H1 (cell line): ENCODE data around the gene PTPRO. TPM values are rescaled to one million over a fixed set of nuclear protein-coding genes. Genes with fewer than 3 reads are reported as not detected.

Experiments
- CTCF ChIA-PET: fragments of 300-600 bp; sonication (Branson Sonifier 250); formaldehyde crosslinking; loops from one replicate; lab custom pipeline; 2021; ENCODE audit not compliant: partially characterized antibody; lab: Charles Lee
- POLR2A ChIA-PET: fragments of 300-600 bp; sonication (Branson Sonifier 250); formaldehyde crosslinking; loops from one replicate; lab custom pipeline; 2021; ENCODE audit warnings: inconsistent platforms; ENCODE audit not compliant: partially characterized antibody; lab: Charles Lee
- DNase-seq, 2 experiments: peaks; one replicate each; pipeline versions ENCODE4 v3.0.0 to v3.0.0-alpha.2; 2010 to 2022; ENCODE audit warnings: low spot score in 2 of 2, low read depth in 1 of 2, mixed read lengths in 1 of 2
- FAIRE-seq: peaks from 2 replicates; lab custom pipeline; 2011; peaks lifted over from hg19 to GRCh38; lab: Jason Lieb, UNC
- H2AFZ ChIP-seq: 2 replicates; pipeline ENCODE4 v1.8.1; 2012; ENCODE audit warnings: low read length, inconsistent platforms
- H2AK5ac ChIP-seq: 2 replicates; pipeline ENCODE4 v1.6.1; 2013; ENCODE audit warnings: low read depth, low read length
- H2BK120ac ChIP-seq: replicated peaks from 2 replicates; pipeline ENCODE3; 2013; ENCODE audit warnings: low read depth, low read length, inconsistent platforms
- H2BK12ac ChIP-seq: 2 replicates; pipeline ENCODE4 v1.6.1; 2013; ENCODE audit warnings: low read depth, low read length
- H2BK15ac ChIP-seq: 2 replicates; pipeline ENCODE4 v1.6.1; 2013; ENCODE audit warnings: low read length
- H2BK20ac ChIP-seq: 2 replicates; pipeline ENCODE4 v1.6.1; 2013; ENCODE audit warnings: low read length
- H2BK5ac ChIP-seq: 2 replicates; pipeline ENCODE4 v1.6.1; 2013; ENCODE audit warnings: low read depth, low read length
- H3K14ac ChIP-seq: 2 replicates; pipeline ENCODE4 v1.6.1; 2013; ENCODE audit warnings: inconsistent platforms; ENCODE audit not compliant: insufficient read length
- H3K18ac ChIP-seq: 2 replicates; pipeline ENCODE4 v1.6.1; 2013; ENCODE audit warnings: low read length; ENCODE audit errors: extremely low read depth
- H3K23ac ChIP-seq: 2 replicates; pipeline ENCODE4 v1.6.1; 2013; ENCODE audit warnings: inconsistent platforms; ENCODE audit not compliant: insufficient read length
- H3K23me2 ChIP-seq: 2 replicates; pipeline ENCODE4 v1.6.1; 2013; ENCODE audit warnings: low read depth, low read length
- H3K27ac ChIP-seq: 2 replicates; pipeline ENCODE4 v1.6.1; 2011; ENCODE audit warnings: low read depth, low read length, inconsistent platforms
- H3K27me3 ChIP-seq, 4 experiments: replicated peaks in 1 of 4; 1 replicate in 1 of 4; 2 replicates in 3 of 4; pipeline versions ENCODE4 v1.6.1 to v1.8.1; 2011 to 2013; ENCODE audit warnings: low read length in 3 of 4, mild to moderate bottlenecking in 3 of 4, inconsistent platforms in 2 of 4, mixed read lengths in 2 of 4, moderate library complexity in 1 of 4; ENCODE audit not compliant: control insufficient read depth in 3 of 4, insufficient read depth in 3 of 4; ENCODE audit errors: extremely low read depth in 1 of 4
- H3K36me3 ChIP-seq, 4 experiments: 2 replicates each; pipeline versions ENCODE4 v1.6.1 to v1.8.1; 2011 to 2013; ENCODE audit warnings: mild to moderate bottlenecking in 4 of 4, low read length in 3 of 4, moderate library complexity in 2 of 4, control low read depth in 1 of 4, inconsistent platforms in 1 of 4; ENCODE audit not compliant: insufficient read depth in 4 of 4, control insufficient read depth in 2 of 4
- H3K4ac ChIP-seq: replicated peaks from 2 replicates; pipeline ENCODE3; 2013; ENCODE audit warnings: low read length, low read depth, mixed read lengths, inconsistent platforms; ENCODE audit not compliant: insufficient read length
- H3K4me1 ChIP-seq, 4 experiments: replicated peaks in 1 of 4; 1 replicate in 1 of 4; 2 replicates in 3 of 4; pipeline versions ENCODE4 v1.6.1 to v1.8.1; 2011 to 2013; ENCODE audit warnings: low read length in 3 of 4, inconsistent platforms in 2 of 4, mixed read lengths in 1 of 4; ENCODE audit not compliant: insufficient read depth in 4 of 4, control insufficient read depth in 3 of 4
- H3K4me2 ChIP-seq, 2 experiments: 2 replicates each; pipeline versions ENCODE4 v1.6.1 to v1.8.1; 2011 to 2013; ENCODE audit warnings: low read depth in 2 of 2, low read length in 2 of 2, control low read depth in 1 of 2, inconsistent platforms in 1 of 2, mild to moderate bottlenecking in 1 of 2; ENCODE audit not compliant: insufficient read depth in 1 of 2
- H3K4me3 ChIP-seq, 4 experiments: fragments of 200-600, 300-600 bp in 1 of 4; sonication (generic), shearing (Covaris generic), sonication (Bioruptor Twin) in 1 of 4; 2 replicates each; pipeline versions ENCODE4 v1.5.1 to v1.8.1; 2011 to 2016; ENCODE audit warnings: low read length in 4 of 4, low read depth in 3 of 4, control low read depth in 2 of 4, inconsistent platforms in 2 of 4, mild to moderate bottlenecking in 2 of 4, mixed read lengths in 1 of 4, moderate library complexity in 1 of 4; ENCODE audit not compliant: insufficient read depth in 2 of 4; ENCODE audit errors: extremely low read depth in 1 of 4
- H3K56ac ChIP-seq: replicated peaks from 2 replicates; pipeline ENCODE3; 2013; ENCODE audit warnings: low read depth, mild to moderate bottlenecking, mixed read lengths, low read length, inconsistent platforms; ENCODE audit not compliant: insufficient read length
- H3K79me1 ChIP-seq: 2 replicates; pipeline ENCODE4 v1.6.1; 2013; ENCODE audit warnings: low read depth, low read length, control low read depth
- H3K79me2 ChIP-seq, 2 experiments: 2 replicates each; pipeline versions ENCODE4 v1.6.1 to v1.8.1; 2012 to 2013; ENCODE audit warnings: low read length in 2 of 2, mild to moderate bottlenecking in 2 of 2, inconsistent platforms in 1 of 2; ENCODE audit not compliant: insufficient read depth in 2 of 2, control insufficient read depth in 1 of 2
- H3K9ac ChIP-seq, 4 experiments: replicated peaks in 1 of 4; 1 replicate in 1 of 4; 2 replicates in 3 of 4; pipeline versions ENCODE4 v1.6.1 to v1.8.1; 2011 to 2013; ENCODE audit warnings: low read depth in 3 of 4, low read length in 3 of 4, control low read depth in 2 of 4, mild to moderate bottlenecking in 2 of 4, moderate library complexity in 2 of 4, inconsistent platforms in 1 of 4; ENCODE audit errors: extremely low read depth in 1 of 4
- H3K9me3 ChIP-seq, 2 experiments: 2 replicates each; pipeline versions ENCODE4 v1.6.1 to v1.8.1; 2012 to 2013; ENCODE audit warnings: mild to moderate bottlenecking in 2 of 2, moderate library complexity in 2 of 2, control low read depth in 1 of 2, inconsistent platforms in 1 of 2, low read depth in 1 of 2, low read length in 1 of 2, mixed read lengths in 1 of 2; ENCODE audit not compliant: insufficient read depth in 2 of 2
- H4K20me1 ChIP-seq, 2 experiments: replicated peaks in 1 of 2; 2 replicates each; pipeline versions ENCODE3 to v1.8.1; 2011 to 2013; ENCODE audit warnings: inconsistent platforms in 2 of 2, low read length in 2 of 2, mild to moderate bottlenecking in 1 of 2; ENCODE audit not compliant: insufficient read depth in 2 of 2, control insufficient read depth in 1 of 2
- H4K5ac ChIP-seq: 2 replicates; pipeline ENCODE4 v1.6.1; 2013; ENCODE audit warnings: low read length, low read depth, mixed read lengths, inconsistent platforms; ENCODE audit not compliant: insufficient read length
- H4K8ac ChIP-seq: 2 replicates; pipeline ENCODE4 v1.8.0; 2013; ENCODE audit warnings: mild to moderate bottlenecking, moderate library complexity, low read length, inconsistent platforms; ENCODE audit not compliant: insufficient read depth; ENCODE audit errors: extremely low read depth
- H4K91ac ChIP-seq: replicated peaks from 2 replicates; pipeline ENCODE3; 2013; ENCODE audit warnings: low read length, mixed read lengths, inconsistent platforms; ENCODE audit not compliant: insufficient read length
- WGBS, 2 experiments: shearing (Covaris generic) in 1 of 2; methylation state at CpG; one replicate each; pipeline versions ENCODE4 v1.1.6 to v1.1.7; 2013 to 2015; ENCODE audit warnings: low lambda C conversion rate in 2 of 2, mixed read lengths in 2 of 2, inconsistent platforms in 1 of 2, low coverage in 1 of 2, missing lambda C conversion rate in 1 of 2; ENCODE audit not compliant: insufficient replicate concordance in 2 of 2, insufficient coverage in 1 of 2, insufficient read length in 1 of 2; ENCODE audit errors: extremely low coverage in 1 of 2, missing lambda C conversion rate in 1 of 2; 5-methylcytosine and 5-hydroxymethylcytosine counted together
- polyA plus RNA-seq, 7 experiments: library from polyadenylated mRNA; depleted of rRNA in 3 of 7; stranded (reverse) in 5 of 7; unstranded in 2 of 7; fragments of >200 nt in 5 of 7; fragments of 200-250 nt in 2 of 7; gene quantifications; 1 replicate in 5 of 7; 2 replicates in 1 of 7; 4 replicates in 1 of 7; pipeline versions ENCODE4 v1.2.1 to v1.2.3, GENCODE V29; 2011 to 2013; ENCODE audit warnings: missing spikeins in 2 of 7, mixed read lengths in 2 of 7
- total RNA-seq: library from RNA; stranded (reverse); fragmentation: NEBNext Ultra II Directional; extraction: Animal tissue kit (Norgen Biotek cat#: 25700); gene quantifications from 2 replicates; pipeline ENCODE4 v1.2.1, GENCODE V29; 2021

Gene PTPRO
- total and polyA plus RNA-seq, 2 of the 8 experiments (the other 6 are each of a cell fraction or from before 2014, with no cell fraction given) = 0.73 to 1.7 TPM

DNA sequence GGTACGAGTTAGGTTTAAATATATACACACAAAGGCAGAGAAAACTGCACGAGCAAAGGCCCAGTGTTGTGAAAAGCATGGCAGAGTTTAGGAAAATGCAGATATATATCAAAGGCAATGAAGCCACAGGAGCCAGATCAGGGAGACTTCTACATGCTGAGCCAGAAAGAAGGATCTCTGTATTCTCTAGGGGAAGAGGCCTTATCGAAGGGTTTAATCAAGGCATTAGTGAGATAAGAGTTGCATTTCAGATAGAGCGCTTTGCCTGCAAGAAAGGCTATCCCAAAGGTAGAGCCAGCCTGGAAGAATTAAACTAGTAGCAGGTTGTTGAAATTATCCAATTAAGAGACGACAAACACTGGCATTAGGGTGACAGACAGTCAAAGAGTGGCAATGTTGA, 7.6 kb downstream of the PTPRO start:
- FAIRE-seq = no peak
- no peak overlapping the region for H2BK12ac ChIP-seq
- no peak overlapping the region for H3K4ac ChIP-seq
- H3K18ac ChIP-seq = no peak overlapping the region
- no peak overlapping the region for H2AK5ac ChIP-seq
- no peaks in the 10 kb centered on the region for H3K9me3 ChIP-seq
- no peaks in the 10 kb centered on the region for H3K36me3 ChIP-seq
- no peak overlapping the region for H2BK120ac ChIP-seq
- no peaks in the 10 kb centered on the region for H3K4me1 ChIP-seq
- no peak overlapping the region for H3K27ac ChIP-seq
- WGBS, 2 experiments = 82% methylated on average over 5 of the region's 5 CpGs; no CpG with 5 or more reads in 1 of the 2 experiments
- no peaks in the 10 kb centered on the region for H4K20me1 ChIP-seq
- no peaks in the 10 kb centered on the region for H3K79me2 ChIP-seq
- no peak overlapping the region for H3K14ac ChIP-seq
- H3K23ac ChIP-seq = no peak overlapping the region
- DNase-seq = no peak
- no peak overlapping the region for H2BK20ac ChIP-seq
- ChIA-PET CTCF (interaction anchor here (0.5 kb wide), 1 partner anchor 148 kb away, joined by 4 read pairs; no protein-coding TSS in a partner anchor), POLR2A (no interaction called here)
- H4K91ac ChIP-seq = no peak overlapping the region
- no peak overlapping the region for H4K5ac ChIP-seq
- no peak overlapping the region for H3K9ac ChIP-seq
- H4K8ac ChIP-seq = no peak overlapping the region
- no peak overlapping the region for H2BK15ac ChIP-seq
- H2AFZ ChIP-seq = no peak overlapping the region
- no peaks in the 10 kb centered on the region for H3K23me2 ChIP-seq
- H3K79me1 ChIP-seq = no peaks in the 10 kb centered on the region
- no peak overlapping the region for H3K4me3 ChIP-seq
- H3K4me2 ChIP-seq = no peak overlapping the region
- H2BK5ac ChIP-seq = no peak overlapping the region
- H3K56ac ChIP-seq = no peak overlapping the region
- H3K27me3 ChIP-seq = no peaks in the 10 kb centered on the region
